Stomach (tissue), 9 donors: ENCODE data around the gene ARHGAP25. TPM values are rescaled to one million over a fixed set of nuclear protein-coding genes. Genes with fewer than 3 reads are reported as not detected.

Source experiments
- DNase-seq, 2 donors: peaks; one replicate each; pipeline versions ENCODE4 v3.0.0 to v3.0.0-alpha.2; 2013 to 2019
- H3K27ac ChIP-seq, 5 donors: fragments of 200-600 bp in 4 of 5; sonication (generic) in 4 of 5; one replicate each; pipeline ENCODE4 v1.5.1; 2013 to 2019; ENCODE audit warnings: mild to moderate bottlenecking in 1 of 5, moderate library complexity in 1 of 5
- H3K27me3 ChIP-seq, 3 donors: fragments of 200-600 bp; sonication (generic); one replicate each; pipeline ENCODE4 v1.5.1; 2017 to 2019; ENCODE audit warnings: mixed run types in 1 of 3
- H3K36me3 ChIP-seq, 4 donors: fragments of 200-600 bp; sonication (generic); 1 replicate in 3 of 4; 2 replicates in 1 of 4; pipeline ENCODE4 v1.5.1; 2016 to 2019
- H3K4me1 ChIP-seq, 4 donors: fragments of 200-600 bp; sonication (generic); one replicate each; pipeline ENCODE4 v1.5.1; 2016 to 2019
- H3K4me3 ChIP-seq, 4 donors: fragments of 200-600 bp; sonication (generic) in 3 of 4; one replicate each; pipeline ENCODE4 v1.5.1; 2016 to 2019; ENCODE audit warnings: mild to moderate bottlenecking in 1 of 4
- H3K9me3 ChIP-seq, 4 donors: fragments of 200-600 bp; sonication (generic); one replicate each; pipeline ENCODE4 v1.5.1; 2016 to 2019
- EP300 ChIP-seq: sonication (generic); formaldehyde crosslinking; IDR thresholded peaks from one replicate; pipeline ENCODE4 v1.6.1; 2017; ENCODE audit warnings: antibody characterized with exemption
- POLR2A ChIP-seq, 4 donors: fragments of 450-650 bp; IDR thresholded peaks; one replicate each; pipeline ENCODE4 v1.6.1; 2016; ENCODE audit warnings: antibody characterized with exemption in 4 of 4, control low read depth in 2 of 4, mild to moderate bottlenecking in 1 of 4, moderate library complexity in 1 of 4
- POLR2AphosphoS5 ChIP-seq, 3 donors: sonication (generic); formaldehyde crosslinking; IDR thresholded peaks; one replicate each; pipeline ENCODE4 v1.6.1; 2016; ENCODE audit warnings: antibody characterized with exemption in 3 of 3
- WGBS, 5 donors: extraction: QIAGEN DNeasy Blood & Tissue Kit in 3 of 5; methylation state at CpG; one replicate each; pipeline versions ENCODE4 v1.1.5 to v1.1.7; 2013 to 2018; 5-methylcytosine and 5-hydroxymethylcytosine counted together
- intact Hi-C: fragments of 100-400 bp; cut with DNase I; formaldehyde crosslinking; loops from one replicate; pipeline ENCODE4 v1.15.1; 2023; ENCODE audit warnings: low total_unique reads
- polyA plus RNA-seq, 3 donors: library from polyadenylated mRNA; stranded (reverse); fragments of 200-250 nt; gene quantifications; one replicate each; pipeline ENCODE4 v1.2.3, GENCODE V29; 2013
- total RNA-seq, 5 donors: library from RNA; depleted of rRNA; stranded (reverse); fragments of >200 nt; gene quantifications; one replicate each; pipeline versions ENCODE4 v1.1.0 to v1.2.3, GENCODE V29; 2014 to 2016
- TF ChIP-seq, protein P1 (sequence below), 7 experiments: fragments of 450-650 bp in 4 of 7; fragments of 200-600 bp in 3 of 7; sonication (generic) in 3 of 7; IDR thresholded peaks; one replicate each; pipeline ENCODE4 v1.5.1; 2016 to 2019; ENCODE audit warnings: antibody characterized with exemption in 7 of 7, control low read depth in 2 of 7, mild to moderate bottlenecking in 1 of 7
- donor health status: healthy with polysubstance abuse.
- donor health status: Bipolar disorder and iron deficiency.
- donor health status: healthy.

The ARHGAP25 gene
- total and polyA plus RNA-seq, 8 donors, result 0.29 to 17.1 (median 4.0) TPM; not detected in 1

DNA sequence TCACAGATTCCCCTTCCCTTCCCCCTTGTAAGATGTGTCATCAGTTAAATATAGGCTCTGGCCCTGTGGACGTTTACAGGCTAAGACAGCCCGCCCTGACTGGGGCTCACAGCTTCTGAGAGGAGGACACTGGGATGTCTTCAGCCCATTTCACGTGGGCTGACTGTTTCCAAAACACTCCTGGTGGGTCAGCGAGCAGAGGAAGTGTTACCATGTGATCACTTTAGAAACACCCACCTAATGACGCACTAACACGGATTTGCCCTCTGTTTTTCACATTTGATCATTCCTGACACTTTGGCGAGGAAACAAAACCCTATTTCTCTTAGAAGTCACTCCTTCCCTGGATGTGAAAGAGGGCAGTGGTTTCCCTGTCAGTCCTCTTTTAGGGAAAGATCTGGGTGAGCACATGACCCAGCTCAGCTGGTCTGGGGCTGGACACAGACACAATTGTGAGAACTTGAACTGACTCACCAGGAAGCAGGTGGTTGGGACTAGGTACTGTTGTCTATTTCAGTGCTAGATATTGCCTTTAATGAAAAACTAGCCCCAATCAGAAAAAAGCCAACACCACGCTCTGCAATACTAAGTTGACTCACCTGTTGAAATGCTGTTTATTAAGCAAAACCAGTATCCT lies 97.7 kb downstream of the ARHGAP25 start:
- intact Hi-C loops, result no loop called here
- TF ChIP-seq EP300, result no peak
- TF ChIP-seq, protein P1, sequence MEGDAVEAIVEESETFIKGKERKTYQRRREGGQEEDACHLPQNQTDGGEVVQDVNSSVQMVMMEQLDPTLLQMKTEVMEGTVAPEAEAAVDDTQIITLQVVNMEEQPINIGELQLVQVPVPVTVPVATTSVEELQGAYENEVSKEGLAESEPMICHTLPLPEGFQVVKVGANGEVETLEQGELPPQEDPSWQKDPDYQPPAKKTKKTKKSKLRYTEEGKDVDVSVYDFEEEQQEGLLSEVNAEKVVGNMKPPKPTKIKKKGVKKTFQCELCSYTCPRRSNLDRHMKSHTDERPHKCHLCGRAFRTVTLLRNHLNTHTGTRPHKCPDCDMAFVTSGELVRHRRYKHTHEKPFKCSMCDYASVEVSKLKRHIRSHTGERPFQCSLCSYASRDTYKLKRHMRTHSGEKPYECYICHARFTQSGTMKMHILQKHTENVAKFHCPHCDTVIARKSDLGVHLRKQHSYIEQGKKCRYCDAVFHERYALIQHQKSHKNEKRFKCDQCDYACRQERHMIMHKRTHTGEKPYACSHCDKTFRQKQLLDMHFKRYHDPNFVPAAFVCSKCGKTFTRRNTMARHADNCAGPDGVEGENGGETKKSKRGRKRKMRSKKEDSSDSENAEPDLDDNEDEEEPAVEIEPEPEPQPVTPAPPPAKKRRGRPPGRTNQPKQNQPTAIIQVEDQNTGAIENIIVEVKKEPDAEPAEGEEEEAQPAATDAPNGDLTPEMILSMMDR (IDR thresholded peaks at IDR 0.05), result no peak
- peak in 1 of 3 donors; percentile 20 for TF ChIP-seq POLR2AphosphoS5 (IDR thresholded peaks at IDR 0.05)
- no peak for TF ChIP-seq POLR2A (IDR thresholded peaks at IDR 0.05)
- H3K27me3 ChIP-seq, result no peaks in the 10 kb centered on the region
- H3K27ac ChIP-seq, result peak overlapping the region; percentile 65 to 83 (median 79)
- no peak overlapping the region for H3K4me3 ChIP-seq
- no peaks in the 10 kb centered on the region for H3K36me3 ChIP-seq
- H3K4me1 ChIP-seq, result peaks cover 37 to 63% (median 42%) of the 10 kb centered on the region in 4 donors
- H3K9me3 ChIP-seq, result no peaks in the 10 kb centered on the region
- DNase-seq, result peak in 1 of 2 donors; percentile 67
- 52 to 67% (median 56%) methylated on average over 8 of the region's 8 CpGs for WGBS, 5 donors

DNA sequence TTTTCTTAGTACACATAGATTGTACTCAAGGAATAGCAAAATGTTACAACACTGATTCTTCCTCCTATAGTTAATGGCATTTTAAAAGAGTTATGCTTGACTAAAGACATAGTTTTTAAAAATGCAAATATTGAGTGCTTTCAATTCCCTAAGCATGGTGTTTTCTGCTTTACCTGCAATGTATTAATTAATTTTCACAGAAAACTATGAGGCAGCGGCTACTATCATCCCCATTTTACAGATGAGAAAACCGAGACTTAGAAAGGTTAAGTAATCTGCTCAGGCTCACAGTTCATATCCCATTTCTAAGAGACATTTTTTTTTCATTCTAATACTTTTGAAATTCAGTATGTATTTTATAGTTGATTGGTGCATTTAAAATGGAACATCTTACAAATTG lies 98.6 kb downstream of the ARHGAP25 start:
- TF ChIP-seq POLR2AphosphoS5 (IDR thresholded peaks at IDR 0.05) (no peak), POLR2A (IDR thresholded peaks at IDR 0.05) (no peak), EP300 (no peak)
- TF ChIP-seq, protein P1 (IDR thresholded peaks at IDR 0.05), result no peak
- 94 to 100% (median 96%) methylated on average over 2 of the region's 2 CpGs for WGBS, 5 donors
- intact Hi-C loops, result no loop called here
- no peaks in the 10 kb centered on the region for H3K36me3 ChIP-seq
- peak overlapping the region in 4 of 5 donors; percentile 77 to 83 (median 80) for H3K27ac ChIP-seq
- H3K27me3 ChIP-seq, result no peaks in the 10 kb centered on the region
- DNase-seq, result no peak
- peaks cover 37 to 63% (median 41%) of the 10 kb centered on the region in 4 donors for H3K4me1 ChIP-seq
- no peaks in the 10 kb centered on the region for H3K9me3 ChIP-seq
- H3K4me3 ChIP-seq, result no peak overlapping the region

DNA sequence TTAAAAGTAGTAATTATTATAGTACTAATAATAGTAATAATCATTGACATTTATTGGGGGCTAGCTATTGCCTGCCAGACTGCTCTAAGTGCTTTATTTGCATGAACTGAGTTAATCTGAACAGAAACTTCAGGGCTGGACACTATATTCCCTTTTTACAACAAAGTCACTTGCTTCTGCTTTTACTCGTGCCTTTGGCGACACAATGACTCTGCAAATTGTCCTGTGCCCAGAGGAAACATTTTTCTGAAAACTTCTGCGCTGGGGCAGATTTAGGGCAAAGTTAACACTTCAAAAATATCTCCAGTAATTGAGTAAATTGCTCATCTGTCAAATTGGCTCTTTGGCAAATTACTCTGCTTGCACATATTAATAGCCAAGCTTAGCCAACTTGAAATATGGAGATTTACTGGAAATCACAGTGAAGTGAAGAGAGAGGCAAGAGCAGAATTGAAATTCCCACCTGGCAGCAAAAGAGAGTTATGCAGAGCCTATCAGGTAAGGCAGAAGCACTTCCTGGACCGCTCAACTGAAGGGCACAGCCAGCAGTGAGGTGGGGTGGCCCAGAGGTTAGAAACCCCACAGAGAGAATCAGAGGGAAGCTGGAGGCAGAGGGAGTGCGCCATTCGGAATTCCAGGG lies 100.2 kb downstream of the ARHGAP25 start:
- TF ChIP-seq, protein P1 (IDR thresholded peaks at IDR 0.05), result no peak
- no peak for TF ChIP-seq POLR2A (IDR thresholded peaks at IDR 0.05)
- TF ChIP-seq EP300, result no peak
- TF ChIP-seq POLR2AphosphoS5 (IDR thresholded peaks at IDR 0.05), result no peak
- H3K36me3 ChIP-seq, result no peaks in the 10 kb centered on the region

DNA sequence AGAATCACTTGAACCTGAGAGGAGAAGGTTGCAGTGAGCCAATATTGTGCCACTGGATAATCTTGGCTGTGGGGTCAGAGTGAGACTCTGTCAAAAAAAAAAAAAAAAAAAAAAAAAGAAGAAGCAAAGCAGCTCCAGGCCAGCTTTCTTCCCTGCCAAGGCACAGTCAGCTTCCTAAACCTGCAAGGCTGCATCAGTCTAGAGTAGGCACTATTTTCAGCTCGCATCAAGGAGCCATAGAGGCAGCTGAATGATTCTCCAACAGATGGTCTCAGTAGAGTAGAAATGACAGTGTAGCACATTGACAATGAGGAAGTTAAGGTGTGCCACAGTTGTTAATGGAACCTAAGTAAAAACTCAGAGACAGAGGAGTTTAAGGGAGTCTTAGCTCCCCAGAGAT lies 101.0 kb downstream of the ARHGAP25 start:
- H3K27me3 ChIP-seq, result no peaks in the 10 kb centered on the region
- no peaks in the 10 kb centered on the region for H3K36me3 ChIP-seq
- 65 to 100% (median 85%) methylated on average over 1 of the region's 1 CpG for WGBS, 5 donors
- DNase-seq, result no peak
- intact Hi-C loops, result no loop called here
- no peak overlapping the region for H3K4me3 ChIP-seq
- H3K4me1 ChIP-seq, result peaks cover 15 to 39% (median 19%) of the 10 kb centered on the region in 4 donors
- no peak for TF ChIP-seq POLR2A (IDR thresholded peaks at IDR 0.05)
- no peak for TF ChIP-seq EP300
- TF ChIP-seq POLR2AphosphoS5 (IDR thresholded peaks at IDR 0.05), result no peak
- TF ChIP-seq, protein P1 (IDR thresholded peaks at IDR 0.05), result no peak
- peak overlapping the region in 2 of 5 donors; percentile 68 to 71 for H3K27ac ChIP-seq
- no peaks in the 10 kb centered on the region for H3K9me3 ChIP-seq

More for the DNA sequence above, 100.2 kb downstream of the ARHGAP25 start:
- Histone ChIP-seq H3K4me3 (no peak overlapping the region), H3K27me3 (no peaks in the 10 kb centered on the region), H3K9me3 (no peaks in the 10 kb centered on the region), H3K4me1 (peaks cover 20 to 46% (median 24%) of the 10 kb centered on the region in 4 donors), H3K27ac (peak overlapping the region in 3 of 5 donors; percentile 7 to 71 (median 68))
- intact Hi-C loops, result no loop called here
- DNase-seq, result no peak
- 86 to 88% (median 87%) methylated on average over 6 of the region's 6 CpGs for WGBS, 5 donors
